Epithelial cell of esophagus (primary cell): Measurements from ENCODE around the gene RAB20.

ENCODE experiments used
- DNase-seq: peaks from one replicate; pipeline ENCODE4 v3.0.0; 2010; ENCODE audit warnings: low read depth
- H3K4me3 ChIP-seq: 2 replicates; pipeline ENCODE4 v1.5.1; 2011; ENCODE audit warnings: mild to moderate bottlenecking, low read length, control low read depth
- TF ChIP-seq, protein P1 (sequence below): IDR thresholded peaks from 2 replicates; pipeline ENCODE4 v1.5.1; 2011; ENCODE audit warnings: low read depth, mild to moderate bottlenecking, low read length, control low read depth, inconsistent platforms; ENCODE audit not compliant: insufficient read depth; ENCODE audit errors: missing control alignments

RAB20 gene

DNA sequence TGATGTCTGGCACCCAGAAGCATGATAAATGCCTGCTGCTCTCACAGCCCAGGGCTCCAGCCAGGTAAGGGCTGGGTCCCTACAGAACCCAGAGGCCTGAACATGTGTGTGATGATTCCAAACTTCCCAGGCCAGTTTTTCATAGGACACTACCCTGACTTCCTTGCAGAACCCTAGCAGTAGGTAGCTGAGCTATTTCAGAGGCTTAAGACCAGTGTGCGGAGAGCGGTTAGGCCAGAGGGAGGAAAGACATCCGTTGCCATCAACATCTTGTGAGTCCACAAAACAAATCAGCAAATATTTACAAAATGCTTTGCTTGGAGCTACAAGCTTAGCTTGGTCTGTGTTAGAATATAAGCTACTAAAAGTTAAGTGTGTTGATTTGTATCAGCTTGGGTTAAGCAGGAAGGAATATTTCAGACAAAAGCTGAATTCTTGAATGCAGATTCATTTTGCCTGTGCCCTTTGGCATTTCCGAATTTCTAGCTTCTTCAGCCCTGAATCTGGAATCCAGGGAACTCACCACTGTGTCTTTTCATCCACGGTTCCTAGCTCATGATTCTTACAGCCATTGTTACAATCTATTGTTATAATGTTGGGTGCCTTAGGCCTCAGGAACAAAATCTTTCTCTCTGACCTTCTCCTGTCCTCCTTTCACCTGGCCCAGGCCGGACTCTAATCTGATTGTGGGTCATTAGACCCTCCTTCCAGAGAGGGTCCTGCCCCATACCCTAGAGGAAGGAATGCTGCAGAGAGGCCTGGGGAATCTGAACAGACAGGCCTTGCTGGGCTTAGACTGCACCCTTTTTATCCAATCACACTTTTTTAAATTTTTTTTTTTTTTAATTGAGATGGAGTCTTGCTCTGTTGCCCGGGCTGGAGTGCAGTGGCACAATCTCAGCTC lies 12.4 kb downstream of the RAB20 start:
- TF ChIP-seq, protein P1, sequence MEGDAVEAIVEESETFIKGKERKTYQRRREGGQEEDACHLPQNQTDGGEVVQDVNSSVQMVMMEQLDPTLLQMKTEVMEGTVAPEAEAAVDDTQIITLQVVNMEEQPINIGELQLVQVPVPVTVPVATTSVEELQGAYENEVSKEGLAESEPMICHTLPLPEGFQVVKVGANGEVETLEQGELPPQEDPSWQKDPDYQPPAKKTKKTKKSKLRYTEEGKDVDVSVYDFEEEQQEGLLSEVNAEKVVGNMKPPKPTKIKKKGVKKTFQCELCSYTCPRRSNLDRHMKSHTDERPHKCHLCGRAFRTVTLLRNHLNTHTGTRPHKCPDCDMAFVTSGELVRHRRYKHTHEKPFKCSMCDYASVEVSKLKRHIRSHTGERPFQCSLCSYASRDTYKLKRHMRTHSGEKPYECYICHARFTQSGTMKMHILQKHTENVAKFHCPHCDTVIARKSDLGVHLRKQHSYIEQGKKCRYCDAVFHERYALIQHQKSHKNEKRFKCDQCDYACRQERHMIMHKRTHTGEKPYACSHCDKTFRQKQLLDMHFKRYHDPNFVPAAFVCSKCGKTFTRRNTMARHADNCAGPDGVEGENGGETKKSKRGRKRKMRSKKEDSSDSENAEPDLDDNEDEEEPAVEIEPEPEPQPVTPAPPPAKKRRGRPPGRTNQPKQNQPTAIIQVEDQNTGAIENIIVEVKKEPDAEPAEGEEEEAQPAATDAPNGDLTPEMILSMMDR = no peak
- H3K4me3 ChIP-seq = no peak overlapping the region
- DNase-seq = no peak

DNA sequence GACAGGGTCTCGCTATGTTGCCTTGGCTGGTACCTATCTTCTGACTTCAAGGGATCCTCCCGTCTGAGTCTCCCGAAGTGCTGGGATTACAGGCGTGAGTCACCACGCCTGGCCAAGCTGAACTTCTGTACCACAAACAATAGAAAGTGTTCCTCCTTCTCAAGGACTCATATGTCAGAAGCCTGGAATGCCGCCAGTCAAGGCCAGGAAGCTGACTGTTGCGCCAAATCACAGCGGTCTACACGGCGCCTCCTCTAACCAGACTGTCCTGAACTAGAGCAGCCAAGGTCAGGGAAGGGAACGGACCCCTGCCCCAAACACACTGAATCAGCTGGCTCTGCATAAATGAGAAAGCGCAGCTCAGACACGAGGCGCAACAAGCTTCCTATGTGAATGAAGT lies 14.6 kb downstream of the RAB20 start:
- TF ChIP-seq, protein P1 = no peak
- H3K4me3 ChIP-seq = no peak overlapping the region
- DNase-seq = peak; percentile 97

DNA sequence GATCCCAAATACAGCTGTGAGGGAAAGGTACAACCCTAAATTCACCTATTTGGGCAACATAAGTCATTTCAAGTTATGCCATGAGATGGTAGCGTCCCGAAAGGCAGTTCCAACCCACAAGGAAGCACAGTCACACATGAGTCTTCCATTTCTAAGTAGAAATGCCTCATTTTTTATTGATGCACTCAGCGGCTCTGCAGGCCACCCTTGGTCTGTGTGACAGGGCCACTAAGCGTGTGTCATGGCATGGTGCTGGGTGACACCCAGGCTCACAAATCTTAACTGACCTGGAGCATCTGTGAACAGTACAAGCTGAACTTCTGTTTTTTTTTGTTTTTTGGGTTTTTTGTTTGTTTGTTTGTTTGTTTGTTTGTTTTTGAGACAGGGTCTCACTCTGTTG lies 15.1 kb downstream of the RAB20 start:
- H3K4me3 ChIP-seq = no peak overlapping the region
- TF ChIP-seq, protein P1 = no peak
- DNase-seq = no peak

DNA sequence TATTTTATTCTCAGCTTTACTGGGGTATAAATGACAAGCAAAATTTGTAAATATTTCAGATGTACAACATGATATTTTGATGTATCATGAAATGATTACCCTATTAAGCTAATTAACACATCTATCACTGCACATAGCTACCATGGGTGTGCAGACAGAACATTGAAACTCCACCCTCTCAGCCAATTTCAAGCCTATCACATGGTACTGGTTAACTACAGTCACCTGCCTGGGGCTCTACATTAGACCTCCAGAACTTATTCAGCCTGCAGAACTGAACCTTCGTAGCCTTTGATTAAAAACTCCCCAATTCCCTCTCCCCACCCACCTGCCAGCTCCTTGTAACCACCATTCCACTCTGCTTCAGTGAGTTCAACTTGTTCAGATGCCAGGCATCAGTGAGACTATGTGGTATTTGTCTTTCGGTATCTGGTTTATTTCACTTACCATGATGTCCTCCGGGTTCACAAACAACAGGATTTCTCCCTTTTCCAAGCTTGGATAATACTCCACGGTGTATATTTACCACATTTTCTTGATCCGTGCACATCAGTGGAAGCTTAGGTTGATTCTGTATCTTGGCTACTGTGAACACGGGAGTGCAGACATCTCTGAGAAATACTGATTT lies 19.2 kb downstream of the RAB20 start:
- no peak for DNase-seq

DNA sequence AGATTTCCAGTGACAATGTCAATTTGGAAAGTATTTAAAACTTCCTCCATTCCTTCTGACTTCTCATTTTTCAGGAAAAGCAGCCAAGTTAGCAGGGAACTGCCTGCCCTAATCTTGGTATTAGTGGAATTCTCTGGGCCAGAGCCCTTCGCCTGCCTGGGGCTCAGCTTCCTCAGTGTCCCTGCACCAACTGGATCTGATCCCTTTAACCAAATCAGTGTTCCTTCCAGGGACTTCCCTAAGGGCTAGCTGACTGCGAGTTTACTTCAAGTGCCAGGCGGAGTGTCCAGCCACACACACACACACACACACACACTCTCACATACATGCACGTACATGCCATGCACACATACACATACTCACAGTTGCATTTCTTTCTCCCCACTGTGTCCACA lies 20.0 kb downstream of the RAB20 start:
- no peak overlapping the region for H3K4me3 ChIP-seq
- TF ChIP-seq, protein P1 = no peak
- peak; percentile 42 for DNase-seq

More for the DNA sequence above, 19.2 kb downstream of the RAB20 start:
- no peak overlapping the region for H3K4me3 ChIP-seq
- TF ChIP-seq, protein P1 = no peak

DNA sequence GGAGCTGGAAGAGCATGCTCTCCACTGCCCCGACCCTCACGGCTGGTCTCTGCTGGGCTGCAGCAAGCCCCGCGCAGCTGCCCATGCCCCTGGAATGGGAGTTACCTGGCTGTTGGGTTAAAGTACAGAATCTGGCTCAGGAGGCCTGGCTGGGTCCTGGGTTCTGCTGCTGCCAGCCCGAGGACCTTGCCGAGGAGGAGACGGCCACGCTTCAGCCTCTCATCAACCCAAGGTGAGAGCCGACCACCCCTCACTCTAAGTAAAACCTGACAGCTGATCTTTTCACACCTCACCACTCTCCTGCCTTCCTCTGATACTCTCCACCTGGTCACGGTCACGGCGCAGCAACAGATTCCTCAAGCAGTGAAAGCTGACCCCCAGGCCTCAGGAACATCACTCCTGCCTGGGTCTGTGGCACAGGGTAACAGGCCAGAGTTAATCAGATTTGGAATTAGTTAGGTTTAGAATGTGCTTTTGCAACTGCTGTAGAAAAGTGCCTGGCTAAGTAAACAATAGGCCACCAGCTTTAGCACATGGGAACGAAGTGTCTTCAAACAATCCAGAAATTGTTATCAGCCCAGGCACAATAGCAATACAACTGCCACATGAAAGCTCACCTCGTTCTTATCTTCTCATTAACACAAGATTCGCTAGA lies 20.5 kb downstream of the RAB20 start:
- H3K4me3 ChIP-seq = no peak overlapping the region
- no peak for DNase-seq
- TF ChIP-seq, protein P1 = no peak
